Glutamatergic neuron (in vitro differentiated cells): Measurements from ENCODE around the gene NFE2. TPM values are rescaled to one million over a fixed set of nuclear protein-coding genes. Genes with fewer than 3 reads are reported as not detected.

Source experiments
- DNase-seq: peaks from one replicate; pipeline ENCODE4 v3.0.0; 2022
- H3K27ac Mint-ChIP-seq: one replicate; pipeline ENCODE4 v1.8.0; 2020; ENCODE audit warnings: mild to moderate bottlenecking, mixed read lengths, inconsistent platforms; ENCODE audit not compliant: unreplicated experiment
- H3K27me3 Mint-ChIP-seq: one replicate; pipeline ENCODE4 v1.8.0; 2020; ENCODE audit warnings: mild to moderate bottlenecking, moderate library complexity, mixed read lengths, inconsistent platforms; ENCODE audit not compliant: unreplicated experiment
- H3K36me3 Mint-ChIP-seq: one replicate; pipeline ENCODE4 v1.8.0; 2020; ENCODE audit warnings: mild to moderate bottlenecking, mixed read lengths, inconsistent platforms; ENCODE audit not compliant: unreplicated experiment
- H3K4me1 Mint-ChIP-seq: one replicate; pipeline ENCODE4 v1.8.0; 2020; ENCODE audit warnings: mild to moderate bottlenecking, low read depth, mixed read lengths, inconsistent platforms; ENCODE audit not compliant: unreplicated experiment
- H3K4me3 Mint-ChIP-seq: one replicate; pipeline ENCODE4 v1.8.0; 2020; ENCODE audit warnings: mild to moderate bottlenecking, mixed read lengths, inconsistent platforms; ENCODE audit not compliant: unreplicated experiment
- H3K9me3 Mint-ChIP-seq: one replicate; pipeline ENCODE4 v1.8.0; 2020; ENCODE audit warnings: mild to moderate bottlenecking, moderate library complexity, mixed read lengths, inconsistent platforms; ENCODE audit not compliant: unreplicated experiment
- CTCF ChIP-seq: fragments of 200-600 bp; sonication (generic); IDR thresholded peaks from one replicate; pipeline ENCODE4 v1.5.0; 2021; ENCODE audit not compliant: partially characterized antibody, unreplicated experiment
- total RNA-seq: library from RNA; stranded (reverse); fragmentation: NEBNext Ultra II Directional; extraction: Animal tissue kit (Norgen Biotek cat#: 25700); gene quantifications from one replicate; pipeline ENCODE4 v1.2.1, GENCODE V29; 2021; ENCODE audit not compliant: unreplicated experiment

The NFE2 gene
- total RNA-seq, 1 donor from 2014 or later = not detected

GRCh38 chr12:54292931-54293241, 7.9 kb downstream of the NFE2 start:
- peaks cover 4% of the 10 kb centered on the region for H3K9me3 Mint-ChIP-seq
- DNase-seq = no peak
- peak overlapping the region; percentile 3 for H3K4me3 Mint-ChIP-seq
- H3K27me3 Mint-ChIP-seq = peaks cover 2% of the 10 kb centered on the region
- no peak overlapping the region for H3K27ac Mint-ChIP-seq
- TF ChIP-seq CTCF = no peak
- H3K4me1 Mint-ChIP-seq = peaks cover 1% of the 10 kb centered on the region
- H3K36me3 Mint-ChIP-seq = no peaks in the 10 kb centered on the region

- H3K27me3 Mint-ChIP-seq = no peaks in the 10 kb centered on the region
These were observed 8.5 kb downstream of the NFE2 start for GRCh38 chr12:54292083-54292930.

GRCh38 chr12:54287261-54288157, 13.3 kb downstream of the NFE2 start:
- Mint-ChIP-seq H3K27me3 (peaks cover 5% of the 10 kb centered on the region), H3K27ac (peak overlapping the region; percentile 83), H3K4me3 (peak overlapping the region; percentile 71), H3K36me3 (peaks cover 4% of the 10 kb centered on the region), H3K9me3 (peaks cover 3% of the 10 kb centered on the region), H3K4me1 (peaks cover 41% of the 10 kb centered on the region)
- DNase-seq = no peak
- peak; percentile 2 for TF ChIP-seq CTCF

More at GRCh38 chr12:54292083-54292930, 8.5 kb downstream of the NFE2 start:
- Mint-ChIP-seq H3K4me3 (no peak overlapping the region), H3K27ac (no peak overlapping the region), H3K9me3 (peaks cover 5% of the 10 kb centered on the region), H3K36me3 (peaks cover 1% of the 10 kb centered on the region), H3K4me1 (peaks cover 3% of the 10 kb centered on the region)
- TF ChIP-seq CTCF = no peak
- DNase-seq = no peak

GRCh38 chr12:54286042-54287030, 14.5 kb downstream of the NFE2 start:
- Mint-ChIP-seq H3K27ac (peak overlapping the region; percentile 83), H3K4me1 (peaks cover 45% of the 10 kb centered on the region), H3K27me3 (peaks cover 6% of the 10 kb centered on the region), H3K4me3 (peak overlapping the region; percentile 71), H3K36me3 (peaks cover 4% of the 10 kb centered on the region), H3K9me3 (peaks cover 3% of the 10 kb centered on the region)
- no peak for TF ChIP-seq CTCF
- DNase-seq = no peak
